NCI-H2107 (cell line): ENCODE results near the gene ABCA9.

Experiments
- DNase-seq: peaks from one replicate; lab custom pipeline; 2025; lab: John Stamatoyannopoulos, UW

ABCA9 gene

DNA sequence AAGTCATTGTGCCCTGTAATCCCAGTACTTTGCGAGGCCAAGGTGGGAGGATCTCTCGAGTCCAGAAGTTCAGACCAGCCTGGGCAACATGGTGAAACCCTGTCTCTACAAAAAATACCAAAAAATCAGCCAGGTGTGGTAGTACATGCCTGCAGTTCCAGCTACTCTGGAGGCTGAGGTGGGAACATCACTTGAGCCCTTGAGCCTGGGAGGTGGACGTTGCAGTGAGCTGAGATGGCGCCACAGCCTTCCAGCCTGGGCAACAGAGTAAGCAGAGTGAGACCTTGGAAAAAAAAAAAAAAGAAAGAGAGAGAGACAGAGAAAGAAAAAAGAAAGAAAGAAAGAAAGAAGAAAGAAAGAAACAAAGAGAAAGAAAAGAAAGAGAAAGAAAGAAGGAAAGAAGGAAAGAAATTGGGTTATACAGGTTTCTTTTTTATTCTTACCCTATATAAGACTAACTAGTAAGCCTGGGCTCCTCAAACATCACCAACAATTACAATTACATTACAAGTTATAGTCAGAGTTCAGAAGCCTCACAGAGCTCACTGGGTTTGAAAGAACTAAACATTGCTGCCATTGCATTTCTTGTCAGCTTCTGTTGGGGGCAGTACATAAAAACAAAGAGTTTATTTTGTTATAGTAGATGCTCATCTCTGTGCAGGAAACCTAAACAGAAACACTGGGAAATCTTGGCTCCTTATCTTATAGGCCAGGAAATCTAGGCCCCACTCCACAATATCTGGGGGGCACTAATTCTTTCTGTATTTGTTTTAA, 6.7 kb upstream of the ABCA9 start:
- DNase-seq = no peak

DNA sequence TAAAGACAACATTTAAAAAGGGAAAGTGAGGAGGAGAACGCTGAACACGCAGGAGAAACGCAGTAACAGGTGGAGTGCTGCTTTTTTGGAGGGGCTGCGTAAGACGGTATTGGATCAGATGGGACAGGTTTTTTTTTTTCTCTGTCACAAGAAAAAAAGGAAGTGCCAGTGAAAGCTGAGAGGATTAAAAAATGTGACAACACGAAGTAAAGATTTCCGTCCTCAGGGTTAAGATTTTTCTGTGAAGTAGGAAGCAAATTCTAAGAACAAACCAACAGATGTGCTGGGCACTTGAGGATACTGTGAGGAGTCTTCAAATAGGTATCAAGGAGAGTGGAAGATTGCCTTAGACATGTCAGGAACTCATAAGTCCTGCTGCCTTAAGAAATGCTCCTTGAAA, 5.8 kb upstream of the ABCA9 start:
- no peak for DNase-seq

DNA sequence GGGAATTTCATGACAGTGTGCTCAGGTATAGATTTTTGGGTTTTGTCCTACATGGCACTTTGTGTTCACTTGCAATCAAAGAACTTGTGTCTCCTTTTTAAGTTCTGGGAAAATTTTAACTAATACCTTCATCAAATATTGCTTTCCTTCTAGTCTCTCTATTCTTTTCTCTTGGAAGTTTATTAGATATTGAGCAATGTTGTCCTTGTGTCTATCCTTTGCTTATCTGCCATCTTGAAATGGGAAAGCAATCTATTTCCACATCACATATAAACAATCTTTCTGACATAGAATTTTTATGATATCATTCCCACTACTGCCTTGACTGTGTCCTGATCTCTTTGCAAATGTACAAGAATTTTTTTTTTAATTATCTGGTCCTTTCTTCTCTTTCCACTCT, 4.4 kb upstream of the ABCA9 start:
- DNase-seq = no peak

DNA sequence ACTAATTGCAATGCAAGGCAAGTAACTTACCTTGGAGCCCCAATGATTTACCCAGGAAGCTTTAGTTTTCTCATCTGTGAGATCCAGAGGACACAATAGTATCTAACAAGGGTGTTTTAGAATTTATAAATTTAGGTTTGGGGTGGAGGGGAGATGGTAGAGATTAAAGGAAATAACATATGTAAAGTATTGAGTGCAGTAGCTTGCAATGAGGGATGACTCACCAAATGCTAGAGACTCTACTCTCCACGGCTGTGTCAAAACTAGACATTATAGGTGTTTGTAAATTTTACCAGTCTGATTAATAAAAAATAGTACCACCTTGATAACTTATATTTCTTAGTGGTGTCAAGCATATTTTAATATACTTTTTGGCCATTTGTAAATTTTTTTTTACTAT, 3.7 kb upstream of the ABCA9 start:
- DNase-seq = no peak

DNA sequence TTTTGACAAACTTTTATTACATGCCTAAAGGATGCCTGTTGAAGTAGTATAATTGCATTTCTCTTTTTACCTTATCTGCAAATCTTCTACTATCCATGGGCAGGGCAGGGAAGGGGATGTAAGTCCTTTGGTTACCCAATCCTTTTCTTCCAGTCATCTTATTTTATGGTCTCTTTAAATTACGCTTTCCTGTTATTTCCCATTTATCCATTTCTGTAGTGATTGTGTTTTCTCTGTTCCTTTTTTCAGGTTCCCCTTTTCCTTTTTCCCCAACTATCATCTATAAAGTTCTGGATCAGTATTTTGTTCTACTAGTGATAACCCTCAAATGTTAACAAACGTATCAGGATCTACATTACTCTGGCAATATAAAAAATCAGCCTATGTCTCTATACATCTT, 3.3 kb upstream of the ABCA9 start:
- DNase-seq = no peak

DNA sequence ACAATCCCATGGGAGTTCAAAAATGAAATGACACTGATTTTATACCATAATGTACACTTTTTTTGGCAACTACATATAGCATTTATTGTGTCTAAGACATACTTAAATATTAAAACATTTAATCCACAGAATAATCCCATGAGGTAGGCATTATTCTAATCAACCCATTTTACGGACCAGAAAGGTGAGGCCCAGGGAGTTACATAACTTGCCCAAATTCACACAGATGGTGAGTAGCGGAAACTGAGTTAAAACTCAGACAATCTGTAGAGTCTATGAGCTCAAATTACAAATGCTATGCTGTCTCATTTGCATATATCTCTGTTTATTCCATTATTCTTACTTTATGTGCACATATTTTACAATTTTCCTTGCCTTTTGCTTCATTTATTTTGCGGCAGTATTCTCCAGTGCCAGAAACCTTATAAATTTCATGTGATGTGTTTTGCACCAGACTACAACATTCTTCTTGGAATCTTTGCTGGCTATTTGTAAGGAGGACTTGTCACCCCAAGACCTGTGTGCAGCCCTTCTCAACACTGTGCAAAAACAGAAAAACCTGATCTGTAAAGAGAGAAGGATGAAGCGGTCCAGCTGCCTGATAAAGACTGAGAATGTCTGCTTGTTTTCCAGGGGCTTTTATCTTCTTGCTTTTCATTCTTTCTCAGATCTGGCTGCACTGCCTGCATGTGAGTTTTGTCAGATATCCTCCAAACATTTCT, 2.3 kb upstream of the ABCA9 start:
- DNase-seq = no peak

DNA sequence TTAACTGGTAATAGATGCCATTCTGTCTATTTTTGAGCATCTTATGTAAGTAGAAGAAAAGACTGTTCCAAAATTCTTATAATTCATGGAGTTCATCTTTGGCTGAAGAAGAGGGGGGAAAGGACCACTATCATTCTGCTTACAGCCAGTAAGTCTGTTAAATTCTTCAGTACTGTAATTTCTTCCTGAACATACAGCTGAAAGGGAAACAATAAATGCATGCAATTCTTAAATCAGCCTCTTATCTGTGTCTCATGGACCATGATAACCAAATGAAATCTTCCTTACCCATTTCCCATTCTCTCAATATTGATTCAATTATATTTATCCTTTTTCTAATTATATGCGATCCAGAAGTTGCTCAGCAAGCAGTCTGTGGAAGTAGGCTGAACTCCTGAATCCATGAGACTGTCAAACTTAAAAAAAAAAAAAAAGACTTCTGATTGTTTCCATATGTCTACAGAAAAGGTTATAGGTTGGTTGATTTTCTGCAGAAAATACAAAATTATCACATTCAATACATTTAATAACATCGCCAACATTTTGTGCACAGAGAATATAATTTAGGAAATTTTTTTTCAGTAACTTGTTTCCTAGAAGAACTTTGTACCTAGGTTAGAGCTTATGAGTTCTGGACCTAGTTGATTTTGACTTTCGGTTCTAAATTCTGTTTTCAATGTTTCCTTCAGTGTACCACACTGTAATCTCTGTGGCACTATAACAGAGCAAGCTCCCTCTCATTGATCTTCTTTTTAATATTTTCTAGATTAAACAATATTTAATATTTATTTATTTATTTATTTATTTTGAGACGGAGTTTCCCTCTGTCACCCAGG, 1.2 kb upstream of the ABCA9 start:
- DNase-seq = no peak

DNA sequence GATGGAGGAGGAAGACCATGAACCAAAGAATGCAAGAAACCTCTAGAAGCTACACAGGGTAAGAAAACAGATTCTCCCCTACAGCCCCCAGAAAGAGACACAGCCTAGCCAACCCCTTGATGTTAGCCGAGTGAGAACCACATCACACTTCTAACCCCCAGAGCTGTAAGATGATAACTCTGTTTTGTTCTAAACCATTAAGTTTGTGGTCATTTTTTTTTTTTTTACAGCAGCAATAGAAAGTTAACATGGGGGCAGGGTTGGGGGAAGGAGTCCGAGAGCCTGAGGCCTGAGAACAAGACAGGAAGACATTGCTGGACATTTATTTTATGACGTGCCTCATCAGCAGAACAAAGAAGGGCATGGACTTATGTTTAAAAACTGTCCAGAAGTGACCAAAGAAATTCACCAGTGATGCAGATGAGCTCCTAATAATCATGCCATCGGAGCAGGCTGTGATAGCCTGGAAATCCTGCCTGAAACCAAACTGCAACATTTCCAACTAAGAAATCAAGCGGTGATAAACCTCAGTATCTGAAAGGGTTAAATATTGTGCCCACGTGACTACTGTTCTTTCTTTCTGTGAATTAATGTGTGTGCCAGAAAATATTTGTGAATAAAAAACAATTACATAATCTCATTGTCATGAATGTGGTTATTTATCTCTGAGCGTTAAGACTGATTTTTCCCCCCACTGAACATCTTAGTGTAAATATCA, 1.1 kb downstream of the ABCA9 start:
- no peak for DNase-seq

DNA sequence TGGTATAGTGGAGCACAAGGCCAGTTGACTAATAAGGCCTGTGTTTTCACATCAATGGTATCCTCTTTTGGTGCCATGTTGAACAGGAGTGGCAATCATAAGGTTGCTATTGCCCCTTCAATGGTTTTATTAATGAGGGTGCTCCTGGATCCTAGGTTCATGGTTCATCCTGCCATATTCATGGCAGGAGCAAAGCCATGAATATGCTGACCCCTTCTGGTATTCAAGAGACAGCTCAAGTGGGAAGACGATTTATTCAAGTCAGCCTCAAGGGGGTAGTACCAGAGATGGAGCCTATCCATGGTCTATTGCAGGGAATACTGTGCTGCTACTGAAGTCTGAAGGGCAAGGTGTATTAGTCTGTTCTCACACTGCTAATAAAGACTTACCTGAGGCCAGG, 2.6 kb downstream of the ABCA9 start:
- no peak for DNase-seq

DNA sequence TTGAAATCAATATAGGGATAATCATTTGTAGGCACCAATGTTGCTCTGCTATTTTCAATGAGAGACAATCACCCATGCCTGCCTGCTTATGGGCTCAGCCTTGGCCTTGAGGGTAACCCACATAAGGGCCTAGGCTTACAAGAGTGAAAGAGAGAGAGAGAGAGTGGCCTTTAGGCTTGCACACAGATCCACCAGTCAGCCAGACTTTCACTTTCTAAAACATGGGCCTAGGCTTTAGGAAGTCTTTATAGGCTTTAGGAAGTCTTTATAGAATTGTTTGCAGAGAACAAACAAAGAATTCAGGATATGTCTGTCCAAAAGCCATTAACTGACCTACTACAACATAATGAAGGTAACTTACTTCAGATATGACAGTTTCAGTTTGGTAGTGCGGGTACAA, 3.4 kb downstream of the ABCA9 start:
- DNase-seq = no peak

DNA sequence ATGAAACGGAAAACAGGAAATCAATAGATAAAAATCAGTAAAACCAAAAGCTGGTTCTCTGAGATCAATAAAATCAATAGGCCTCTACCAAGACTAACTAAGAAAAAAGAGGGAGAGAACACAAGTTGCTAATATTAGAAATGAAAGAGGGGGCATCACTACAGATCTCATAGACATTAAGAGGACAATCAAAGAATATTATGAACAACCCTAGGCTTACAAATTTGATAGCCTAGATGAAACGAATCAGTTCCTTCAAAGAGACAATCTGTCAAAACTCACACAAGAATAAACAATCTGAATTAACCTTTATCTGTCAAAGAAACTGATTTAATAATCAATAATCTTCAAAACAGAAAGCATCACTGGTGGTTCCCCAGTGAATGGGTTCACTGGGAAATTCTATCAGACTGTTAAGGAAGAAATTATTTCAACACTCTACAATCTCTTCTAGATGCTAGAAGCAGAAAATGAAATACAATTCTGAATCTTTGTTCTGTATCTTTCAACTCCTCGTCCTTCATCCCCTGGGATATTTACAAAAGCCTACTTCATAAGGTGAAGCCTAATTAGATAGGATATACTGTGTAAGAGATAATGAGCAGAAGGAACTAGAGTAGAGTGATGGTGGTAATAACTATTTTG, 4.4 kb downstream of the ABCA9 start:
- no peak for DNase-seq

DNA sequence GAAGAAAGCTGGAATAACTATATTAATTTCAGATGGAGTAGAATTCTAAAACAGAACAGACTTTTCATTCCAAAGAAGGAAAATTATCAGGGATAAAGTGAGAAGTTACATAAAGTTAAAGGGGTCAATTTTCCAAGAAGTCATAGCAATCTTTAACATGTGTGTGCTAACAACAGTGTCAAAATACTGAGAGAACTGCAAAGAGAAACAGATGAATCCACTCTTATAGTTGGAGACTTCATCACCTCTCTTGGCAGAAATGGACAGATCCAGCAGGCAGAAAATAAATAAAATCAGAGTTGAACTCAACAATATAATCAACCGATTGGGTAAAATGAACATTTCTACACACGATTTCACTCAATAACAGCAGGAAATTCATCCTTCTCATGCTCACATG, 5.4 kb downstream of the ABCA9 start:
- DNase-seq = no peak

DNA sequence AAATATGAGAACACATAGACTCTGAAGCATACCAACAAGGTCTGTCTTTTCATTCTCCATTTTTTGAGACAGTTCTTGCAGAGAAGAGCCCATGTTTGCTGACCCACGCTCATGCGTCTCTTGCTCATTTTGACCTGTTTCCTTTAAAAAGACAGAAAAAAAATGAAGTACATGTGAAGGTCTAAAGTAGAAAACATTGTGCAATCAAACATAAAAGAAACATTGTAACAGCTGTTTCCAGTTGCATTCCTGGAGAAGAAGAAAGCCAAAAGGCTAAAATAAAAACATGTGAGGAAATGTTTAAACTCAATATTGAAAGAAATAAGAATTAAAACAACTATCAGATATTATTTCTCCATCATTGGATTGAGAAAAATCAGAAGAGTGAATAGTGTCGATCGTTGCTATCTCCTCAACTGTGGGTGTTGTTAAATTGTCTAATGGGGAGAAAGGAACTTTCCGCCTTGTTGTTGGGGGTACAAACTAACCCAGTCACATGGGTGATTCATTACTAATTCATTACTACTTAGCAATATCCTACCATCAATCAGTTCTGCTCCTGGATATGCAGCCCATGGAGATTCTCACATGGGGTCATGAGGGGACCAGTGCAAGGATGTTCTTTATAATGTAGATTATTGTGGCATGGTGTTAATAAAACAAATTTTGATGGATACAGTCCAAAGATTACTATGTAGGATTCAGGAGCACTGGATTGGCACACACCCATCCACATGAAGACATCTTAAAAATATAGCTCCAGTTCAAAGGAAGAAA, 9.5 kb downstream of the ABCA9 start:
- DNase-seq = no peak

DNA sequence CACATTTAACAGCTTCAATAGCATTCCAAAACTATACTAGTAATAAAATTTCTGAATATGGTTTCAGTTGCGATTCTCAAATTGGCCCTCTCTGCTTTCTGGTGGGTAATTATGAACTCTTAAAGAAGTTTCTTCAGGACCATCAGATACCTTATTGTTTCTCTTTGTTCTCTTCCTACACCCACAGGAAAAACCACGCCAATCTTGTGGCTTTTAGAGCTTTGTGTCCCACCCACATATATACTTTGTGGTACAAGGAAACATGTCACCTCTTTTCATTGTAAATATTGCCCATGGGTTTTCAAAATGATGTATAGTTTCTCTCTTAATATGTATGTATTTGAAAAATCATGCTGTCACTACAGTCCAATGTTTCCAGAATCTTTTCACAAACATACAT, 12.1 kb downstream of the ABCA9 start:
- DNase-seq = no peak

DNA sequence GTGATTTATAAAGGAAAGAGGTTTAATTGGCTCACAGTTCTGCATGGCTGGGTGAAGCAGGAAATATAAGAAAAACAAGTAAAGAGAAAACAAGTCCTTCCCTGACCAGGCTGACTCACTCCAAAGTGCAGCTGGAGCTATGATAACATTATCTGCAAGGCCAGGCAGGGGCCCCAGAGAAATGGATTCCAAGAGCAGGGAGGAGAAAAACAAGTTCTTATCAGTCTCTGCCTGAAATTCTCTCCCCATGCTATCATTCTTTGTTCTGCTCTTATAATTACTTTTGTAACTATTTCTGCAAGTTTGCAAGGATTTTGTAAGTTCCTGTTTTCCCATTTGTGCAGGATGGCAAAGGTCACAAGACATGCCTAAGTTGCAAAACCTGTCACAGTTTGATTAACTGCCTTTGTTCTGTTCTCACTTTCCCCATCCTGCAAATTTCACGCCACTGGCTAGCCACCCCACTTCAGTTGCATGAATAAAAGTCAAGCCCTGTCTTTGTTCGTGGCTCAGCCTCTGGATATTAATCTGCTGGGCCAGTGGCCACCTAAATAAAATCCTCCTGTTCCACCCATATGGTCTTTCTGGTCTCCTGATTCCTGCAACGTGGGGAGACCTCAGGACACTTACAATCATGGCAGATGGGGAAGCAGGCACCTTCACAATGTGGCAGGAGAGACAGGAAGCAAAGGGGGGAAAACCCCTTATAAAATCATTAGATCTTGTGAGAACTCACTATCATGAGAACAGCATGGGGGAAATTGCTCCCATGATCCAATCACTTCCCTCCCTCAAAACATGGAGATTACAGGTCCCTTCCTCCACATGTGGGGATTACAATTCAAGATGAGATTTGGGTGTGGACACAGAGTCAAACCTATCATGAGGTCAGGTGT, 13.1 kb downstream of the ABCA9 start:
- DNase-seq = no peak

DNA sequence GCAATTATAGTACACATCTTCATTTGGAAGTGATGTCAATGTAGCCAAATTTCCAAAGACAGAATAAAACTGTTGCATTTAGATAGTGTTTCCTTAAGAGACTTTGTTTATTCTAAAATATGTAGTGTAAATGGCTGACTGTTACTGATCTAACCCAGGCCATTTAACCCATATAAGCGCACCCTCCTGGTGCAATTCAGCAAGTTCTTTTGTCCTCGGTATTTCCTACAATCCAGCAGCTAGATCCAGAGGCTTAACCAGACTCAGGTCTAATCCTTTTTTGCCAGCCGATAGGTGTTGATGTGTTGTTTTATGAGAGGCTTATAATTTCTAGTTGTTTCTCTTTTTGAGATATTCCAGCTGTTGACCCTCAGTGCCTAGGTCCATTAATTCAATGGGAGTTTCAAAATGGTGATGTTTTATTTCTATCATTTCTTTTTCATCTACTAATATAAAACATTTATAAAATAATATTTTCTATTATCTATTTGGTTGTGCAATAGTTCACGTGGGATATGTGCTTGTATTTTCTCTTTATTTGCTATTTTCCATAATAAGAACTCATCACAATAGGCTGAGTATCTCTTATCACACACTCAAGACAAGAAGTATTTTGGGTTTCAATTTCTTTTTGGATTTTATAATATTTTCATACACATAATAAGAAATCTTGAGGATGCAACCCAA, 14.5 kb downstream of the ABCA9 start:
- DNase-seq = no peak

DNA sequence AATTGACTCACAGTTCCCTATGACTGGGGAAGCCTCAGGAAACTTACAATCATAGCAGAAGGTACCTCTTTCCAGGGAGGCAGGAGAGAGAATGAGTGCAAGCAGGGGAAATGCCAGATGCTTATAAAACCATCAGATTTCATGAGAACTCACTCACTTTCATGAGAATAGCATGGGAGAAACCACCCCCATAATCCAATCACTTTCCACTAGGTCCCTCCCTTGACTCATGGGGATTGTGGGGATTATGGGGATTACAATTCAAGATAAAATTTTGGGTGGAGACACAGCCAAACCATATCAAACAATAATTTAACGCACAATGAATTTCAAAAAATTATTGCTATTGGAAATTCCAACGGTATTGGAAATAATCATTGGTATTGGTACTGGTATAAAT, 15.1 kb downstream of the ABCA9 start:
- no peak for DNase-seq

DNA sequence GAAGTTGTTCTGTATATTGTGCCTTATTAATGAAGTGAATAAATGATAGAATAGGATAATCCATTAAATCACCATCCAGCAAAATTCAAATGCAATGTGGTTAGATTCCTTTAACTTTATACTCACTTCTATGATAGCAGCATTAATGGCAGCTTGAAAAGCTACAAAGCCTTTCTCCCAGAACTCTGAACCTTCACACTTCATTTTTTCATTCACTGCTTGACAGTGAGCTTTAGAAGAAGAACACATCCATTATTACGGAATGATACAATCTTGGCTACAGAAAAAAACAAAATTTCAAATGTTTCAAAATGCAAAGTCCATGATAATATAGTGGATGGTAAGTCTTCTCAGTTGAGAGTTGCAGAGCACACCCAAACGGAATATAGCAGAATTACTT, 16.4 kb downstream of the ABCA9 start:
- no peak for DNase-seq

DNA sequence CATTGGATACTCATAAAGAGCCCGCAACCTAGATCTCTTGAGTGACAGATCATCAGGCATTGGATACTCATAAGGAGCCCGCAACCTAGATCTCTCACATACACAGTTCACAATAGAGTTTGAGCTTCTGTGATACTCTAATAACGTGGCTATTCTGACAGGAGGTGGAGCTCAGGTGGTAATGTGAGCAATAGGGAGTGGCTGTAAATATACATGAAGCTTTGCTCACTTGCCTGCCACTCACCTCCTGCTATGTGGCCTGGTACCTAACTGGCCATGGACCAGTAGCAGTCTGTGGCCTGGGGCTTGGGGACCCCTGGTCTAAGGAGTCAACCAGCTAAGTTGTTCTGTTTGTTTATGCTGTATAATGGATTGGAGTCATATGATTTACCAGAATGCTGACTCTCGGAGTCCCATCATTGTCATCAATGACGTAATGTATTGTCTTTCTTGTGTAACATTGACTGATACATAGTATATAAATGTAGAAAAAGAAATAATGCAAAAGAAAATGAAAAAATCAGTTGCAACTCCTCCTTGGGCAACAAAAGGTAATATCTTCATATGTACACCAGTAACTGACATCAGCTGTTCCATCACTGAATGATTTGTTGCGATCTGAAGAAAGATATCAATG, 17.5 kb downstream of the ABCA9 start:
- DNase-seq = no peak
